ENCODE data around the gene RGS3.

Gene RGS3

GRCh38 chr9:113533335-113534225 lies 70.1 kb downstream of the RGS3 start:
- no peak overlapping the region for H3K27ac ChIP-seq
- TF ChIP-seq CTCF (conservative IDR thresholded peaks at IDR 0.05) (no peak), ZFX (IDR thresholded peaks at IDR 0.05) (no peak)

- TF ChIP-seq ZFX (IDR thresholded peaks at IDR 0.05) (no peak), CTCF (conservative IDR thresholded peaks at IDR 0.05) (no peak)
- no peak overlapping the region for H3K27ac ChIP-seq
These were observed 72.2 kb downstream of the RGS3 start for GRCh38 chr9:113535756-113536155.

DNA sequence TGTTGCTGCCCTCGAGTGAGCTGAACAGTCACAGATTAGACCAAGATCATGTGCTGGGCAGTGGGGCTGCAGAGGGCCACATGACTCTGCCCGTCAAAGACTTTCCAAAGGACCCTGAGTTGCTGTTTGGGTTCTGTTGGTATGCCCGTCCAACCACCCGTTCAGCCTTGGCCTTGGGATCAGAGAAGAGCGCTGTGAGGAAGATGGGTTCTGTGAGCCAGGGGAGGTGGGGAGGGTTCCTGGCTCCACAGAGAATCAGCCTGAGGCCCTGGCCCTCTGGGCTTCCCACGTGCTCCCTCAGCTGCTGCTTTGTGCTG lies 72.6 kb downstream of the RGS3 start:
- no peak overlapping the region for H3K27ac ChIP-seq
- no peak for TF ChIP-seq CTCF (conservative IDR thresholded peaks at IDR 0.05)
- TF ChIP-seq ZFX (IDR thresholded peaks at IDR 0.05): no peak

GRCh38 chr9:113536483-113537228 lies 73.1 kb downstream of the RGS3 start:
- H3K27ac ChIP-seq: no peak overlapping the region
- no peak for TF ChIP-seq ZFX (IDR thresholded peaks at IDR 0.05)
- TF ChIP-seq CTCF (conservative IDR thresholded peaks at IDR 0.05): no peak

GRCh38 chr9:113537229-113537810 lies 73.8 kb downstream of the RGS3 start:
- TF ChIP-seq CTCF (conservative IDR thresholded peaks at IDR 0.05) (no peak), ZFX (IDR thresholded peaks at IDR 0.05) (no peak)
- no peak overlapping the region for H3K27ac ChIP-seq

DNA sequence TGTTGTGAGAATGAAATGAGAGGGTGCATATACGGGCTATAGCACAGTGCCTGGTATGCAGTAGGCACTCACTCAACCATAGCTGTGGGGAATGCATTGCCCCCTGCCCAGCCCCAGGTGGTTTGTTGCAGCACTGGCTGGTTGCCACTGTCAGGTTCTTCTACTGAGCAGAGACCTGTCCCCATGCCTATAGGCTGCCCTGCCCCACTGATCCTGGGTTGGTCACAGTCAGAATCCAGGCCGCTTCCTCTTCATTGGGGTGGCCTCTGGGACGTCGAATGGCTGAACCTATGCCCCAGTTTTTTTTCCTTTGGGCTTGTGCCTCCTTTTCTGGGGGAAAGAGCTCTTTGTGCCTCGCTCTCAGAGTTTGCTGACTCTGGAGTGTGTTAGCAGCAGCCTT lies 74.6 kb downstream of the RGS3 start:
- no peak for TF ChIP-seq CTCF (conservative IDR thresholded peaks at IDR 0.05)
- H3K27ac ChIP-seq: no peak overlapping the region
